ENCODE measurements around the gene AKAP6.
"Not testable (repeated sequence)": the region's sequence is repeated elsewhere in the genome, so short reads cannot be mapped to it uniquely, and the experiment has no call there.

The AKAP6 gene

GRCh38 chr14:32332415-32333316 is 3.6 kb downstream of the AKAP6 start:
- DNase-seq = no peak

- DNase-seq = no peak
Observed at GRCh38 chr14:32336702-32337101, 7.6 kb downstream of the AKAP6 start.

GRCh38 chr14:32337759-32338158 is 8.7 kb downstream of the AKAP6 start:
- no peak for DNase-seq

- DNase-seq = no peak
Observed at GRCh38 chr14:32339188-32339587, 10.1 kb downstream of the AKAP6 start.

GRCh38 chr14:32341947-32342846 is 13.1 kb downstream of the AKAP6 start:
- DNase-seq = no peak

GRCh38 chr14:32342847-32343194 is 13.7 kb downstream of the AKAP6 start:
- no peak for DNase-seq

GRCh38 chr14:32343926-32344430 is 14.9 kb downstream of the AKAP6 start:
- DNase-seq = no peak

GRCh38 chr14:32345311-32345791 is 16.3 kb downstream of the AKAP6 start:
- DNase-seq = no peak

- DNase-seq = no peak
Observed at GRCh38 chr14:32349322-32349721, 20.2 kb downstream of the AKAP6 start.

GRCh38 chr14:32350020-32350419 is 20.9 kb downstream of the AKAP6 start:
- DNase-seq = no peak

GRCh38 chr14:32352631-32353030 is 23.5 kb downstream of the AKAP6 start:
- no peak for DNase-seq

GRCh38 chr14:32354716-32355115 is 25.6 kb downstream of the AKAP6 start:
- no peak for DNase-seq

- no peak for DNase-seq
Observed at GRCh38 chr14:32358781-32359180, 29.7 kb downstream of the AKAP6 start.

GRCh38 chr14:32361674-32362073 is 32.6 kb downstream of the AKAP6 start:
- DNase-seq = no peak

GRCh38 chr14:32363761-32364160 is 34.7 kb downstream of the AKAP6 start:
- DNase-seq = no peak

GRCh38 chr14:32364941-32365340 is 35.8 kb downstream of the AKAP6 start:
- DNase-seq = no peak

- no peak for DNase-seq
Observed at GRCh38 chr14:32366256-32366879, 37.3 kb downstream of the AKAP6 start.

GRCh38 chr14:32366986-32367385 is 37.9 kb downstream of the AKAP6 start:
- no peak for DNase-seq

- no peak for DNase-seq
Observed at GRCh38 chr14:32367516-32367915, 38.4 kb downstream of the AKAP6 start.

- DNase-seq = no peak
Observed at GRCh38 chr14:32368107-32368506, 39.0 kb downstream of the AKAP6 start.

- no peak for DNase-seq
Observed at GRCh38 chr14:32370714-32371113, 41.6 kb downstream of the AKAP6 start.

GRCh38 chr14:32372154-32372553 is 43.1 kb downstream of the AKAP6 start:
- no peak for DNase-seq

GRCh38 chr14:32373174-32373573 is 44.1 kb downstream of the AKAP6 start:
- not testable (repeated sequence) for DNase-seq
